H4 (cell line): ENCODE data around the gene CD9. TPM values are rescaled to one million over a fixed set of nuclear protein-coding genes. Genes with fewer than 3 reads are reported as not detected.

Experiments
- DNase-seq: peaks from one replicate; pipeline ENCODE4 v3.0.0-alpha.2; 2015; ENCODE audit warnings: low spot score
- total RNA-seq: library from RNA; depleted of rRNA; stranded (reverse); fragments of >200 nt; shearing (Covaris generic); gene quantifications from 2 replicates; pipeline ENCODE4 v1.2.3, GENCODE V29; 2014

Gene CD9
- total RNA-seq, 1 experiment from 2014 or later = 133 TPM

GRCh38 chr12:6221146-6221545, 20.9 kb downstream of the CD9 start:
- no peak for DNase-seq

GRCh38 chr12:6222078-6222654, 22.0 kb downstream of the CD9 start:
- DNase-seq = no peak

- no peak for DNase-seq
Observed at GRCh38 chr12:6223545-6223944, 23.3 kb downstream of the CD9 start.

- DNase-seq = peak; percentile 72
Observed at GRCh38 chr12:6224550-6224949, 24.4 kb downstream of the CD9 start.

GRCh38 chr12:6225630-6226001, 25.4 kb downstream of the CD9 start:
- DNase-seq = no peak

GRCh38 chr12:6226002-6226678, 25.9 kb downstream of the CD9 start:
- DNase-seq = no peak

- no peak for DNase-seq
Observed at GRCh38 chr12:6226679-6227051, 26.5 kb downstream of the CD9 start.

GRCh38 chr12:6228535-6229223, 28.5 kb downstream of the CD9 start:
- DNase-seq = no peak

- DNase-seq = peak; percentile 67
Observed at GRCh38 chr12:6229224-6230218, 29.3 kb downstream of the CD9 start.

GRCh38 chr12:6230321-6231110, 30.3 kb downstream of the CD9 start:
- DNase-seq = peak; percentile 81

GRCh38 chr12:6231359-6232268, 31.4 kb downstream of the CD9 start:
- no peak for DNase-seq

- DNase-seq = no peak
Observed at GRCh38 chr12:6233121-6233971, 33.1 kb downstream of the CD9 start.

- no peak for DNase-seq
Observed at GRCh38 chr12:6234214-6234613, 34.0 kb downstream of the CD9 start.

- DNase-seq = no peak
Observed at GRCh38 chr12:6234906-6235305, 34.7 kb downstream of the CD9 start.

- no peak for DNase-seq
Observed at GRCh38 chr12:6235499-6235898, 35.3 kb downstream of the CD9 start.

GRCh38 chr12:6235906-6236640, 35.9 kb downstream of the CD9 start:
- DNase-seq = no peak

GRCh38 chr12:6236641-6236940, 36.4 kb downstream of the CD9 start:
- DNase-seq = no peak

- no peak for DNase-seq
Observed at GRCh38 chr12:6237830-6238229, 37.6 kb downstream of the CD9 start.

GRCh38 chr12:6238875-6239274, 38.7 kb downstream of the CD9 start:
- DNase-seq = no peak
